DOHH2 (cell line): ENCODE data around the gene CEMIP.

ENCODE experiments used
- H3F3A ChIP-seq: fragments of 200-600 bp; sonication (generic), shearing (Covaris generic); 2 replicates; pipeline ENCODE4 v1.6.0; 2016; ENCODE audit warnings: antibody characterized with exemption, mild to moderate bottlenecking; ENCODE audit not compliant: control insufficient read depth, insufficient read depth
- H3K27ac ChIP-seq: fragments of 200-600 bp; sonication (generic); 2 replicates; pipeline ENCODE4 v1.5.1; 2014; ENCODE audit warnings: low read depth, mild to moderate bottlenecking, low read length, moderate library complexity
- H3K27me3 ChIP-seq: fragments of 200-600 bp; sonication (generic); 2 replicates; pipeline ENCODE4 v1.6.1; 2014; ENCODE audit warnings: mild to moderate bottlenecking, low read length, mixed read lengths; ENCODE audit not compliant: control insufficient read depth
- H3K36me3 ChIP-seq: fragments of 200-600 bp; sonication (generic); 2 replicates; pipeline ENCODE4 v1.6.1; 2014; ENCODE audit warnings: mild to moderate bottlenecking, low read length, moderate library complexity, mixed read lengths; ENCODE audit not compliant: control insufficient read depth
- H3K4me1 ChIP-seq: fragments of 200-600 bp; sonication (generic); 2 replicates; pipeline ENCODE4 v1.6.1; 2014; ENCODE audit warnings: mild to moderate bottlenecking, low read length, mixed read lengths; ENCODE audit not compliant: control insufficient read depth
- H3K4me2 ChIP-seq: fragments of 200-600 bp; sonication (generic); 2 replicates; pipeline ENCODE4 v1.6.0; 2014; ENCODE audit warnings: mild to moderate bottlenecking, low read length, moderate library complexity
- H3K4me3 ChIP-seq: fragments of 200-600 bp; sonication (generic); 2 replicates; pipeline ENCODE4 v1.5.1; 2014; ENCODE audit warnings: mild to moderate bottlenecking, low read length, mixed read lengths
- H3K79me2 ChIP-seq: fragments of 200-600 bp; sonication (generic); 2 replicates; pipeline ENCODE4 v1.6.1; 2014; ENCODE audit warnings: mild to moderate bottlenecking, low read length, mixed read lengths; ENCODE audit not compliant: control insufficient read depth
- H3K9me2 ChIP-seq: fragments of 200-600 bp; sonication (generic); replicated peaks from 2 replicates; pipeline ENCODE4 v1.6.1; 2014; ENCODE audit warnings: mild to moderate bottlenecking, low read length, mixed read lengths; ENCODE audit not compliant: control insufficient read depth
- H3K9me3 ChIP-seq: fragments of 200-600 bp; sonication (generic); 2 replicates; pipeline ENCODE4 v1.6.1; 2014; ENCODE audit warnings: antibody characterized with exemption, low read length, mixed read lengths; ENCODE audit not compliant: control insufficient read depth, insufficient read depth
- H4K20me1 ChIP-seq: fragments of 200-600 bp; sonication (generic); 2 replicates; pipeline ENCODE4 v1.6.0; 2014; ENCODE audit warnings: low read depth, mild to moderate bottlenecking, antibody characterized with exemption, low read length, moderate library complexity; ENCODE audit not compliant: control insufficient read depth, insufficient read depth
- CTCF ChIP-seq: fragments of 200-600 bp; sonication (generic); IDR thresholded peaks from one replicate; pipeline ENCODE4 v1.5.1; 2014; ENCODE audit warnings: antibody characterized with exemption, mild to moderate bottlenecking, low read depth, low read length; ENCODE audit not compliant: poor library complexity, severe bottlenecking
- EZH2phosphoT487 ChIP-seq: fragments of 200-600 bp; sonication (generic); IDR thresholded peaks from 2 replicates; pipeline ENCODE4 v1.6.1; 2017; ENCODE audit warnings: borderline replicate concordance, mild to moderate bottlenecking, antibody characterized with exemption, low read length, moderate library complexity, mixed read lengths

The CEMIP gene

DNA sequence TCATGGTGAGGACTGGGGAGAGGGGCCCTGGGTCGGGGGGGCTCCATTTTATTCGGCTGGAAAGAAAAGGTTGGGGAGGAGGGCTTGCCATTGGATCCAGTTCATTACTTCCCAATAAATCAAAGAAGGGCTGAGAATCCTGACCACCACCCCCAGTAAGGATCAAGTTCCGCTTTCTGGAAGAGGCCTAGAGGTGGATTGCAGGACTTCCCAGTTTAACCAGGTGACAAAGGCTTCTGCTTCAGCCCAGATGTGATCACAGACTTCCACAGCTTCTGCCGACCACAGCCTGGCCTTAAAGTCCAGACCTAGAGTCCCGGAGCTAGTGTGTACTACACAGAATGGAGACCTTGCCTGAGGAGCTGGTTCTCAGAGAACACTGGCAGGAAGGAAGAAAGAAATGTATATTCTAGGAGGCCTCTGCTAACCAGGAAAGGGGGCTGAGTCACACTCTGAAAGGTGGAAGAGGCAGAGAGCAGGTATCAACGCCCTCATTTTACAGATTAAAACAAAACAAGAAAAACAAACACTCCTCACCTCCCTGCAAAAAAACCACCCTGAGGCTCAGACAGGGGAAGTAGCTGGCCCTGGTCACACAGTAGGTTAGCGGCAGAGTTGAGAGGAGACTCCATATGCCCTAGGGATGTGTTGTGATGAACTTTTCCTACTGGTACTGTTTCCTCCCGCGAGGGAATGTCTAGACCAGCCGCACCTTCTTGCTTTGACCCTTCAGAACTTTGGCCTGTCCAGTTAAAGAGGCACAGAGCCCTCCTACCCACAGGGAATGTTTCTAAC, 1.1 kb upstream of the CEMIP start:
- Histone ChIP-seq H3K4me3 (no peak overlapping the region), H4K20me1 (no peaks in the 10 kb centered on the region), H3K4me1 (no peaks in the 10 kb centered on the region), H3K27ac (no peak overlapping the region), H3K4me2 (no peak overlapping the region), H3F3A (no peaks in the 10 kb centered on the region), H3K79me2 (no peaks in the 10 kb centered on the region), H3K9me3 (no peaks in the 10 kb centered on the region), H3K36me3 (no peaks in the 10 kb centered on the region), H3K27me3 (peaks cover 18% of the 10 kb centered on the region), H3K9me2 (no peaks in the 10 kb centered on the region)
- no peak for TF ChIP-seq EZH2phosphoT487
- no peak for TF ChIP-seq CTCF

GRCh38 chr15:80778621-80778963, 578 bp upstream of the CEMIP start:
- Histone ChIP-seq H3K4me1 (no peaks in the 10 kb centered on the region), H3K9me3 (no peaks in the 10 kb centered on the region), H3K79me2 (no peaks in the 10 kb centered on the region), H3K27ac (no peak overlapping the region), H3K36me3 (no peaks in the 10 kb centered on the region), H3K27me3 (peaks cover 23% of the 10 kb centered on the region), H4K20me1 (no peaks in the 10 kb centered on the region), H3K4me2 (no peak overlapping the region), H3K4me3 (no peak overlapping the region), H3F3A (no peaks in the 10 kb centered on the region), H3K9me2 (no peaks in the 10 kb centered on the region)
- TF ChIP-seq CTCF: no peak
- no peak for TF ChIP-seq EZH2phosphoT487

DNA sequence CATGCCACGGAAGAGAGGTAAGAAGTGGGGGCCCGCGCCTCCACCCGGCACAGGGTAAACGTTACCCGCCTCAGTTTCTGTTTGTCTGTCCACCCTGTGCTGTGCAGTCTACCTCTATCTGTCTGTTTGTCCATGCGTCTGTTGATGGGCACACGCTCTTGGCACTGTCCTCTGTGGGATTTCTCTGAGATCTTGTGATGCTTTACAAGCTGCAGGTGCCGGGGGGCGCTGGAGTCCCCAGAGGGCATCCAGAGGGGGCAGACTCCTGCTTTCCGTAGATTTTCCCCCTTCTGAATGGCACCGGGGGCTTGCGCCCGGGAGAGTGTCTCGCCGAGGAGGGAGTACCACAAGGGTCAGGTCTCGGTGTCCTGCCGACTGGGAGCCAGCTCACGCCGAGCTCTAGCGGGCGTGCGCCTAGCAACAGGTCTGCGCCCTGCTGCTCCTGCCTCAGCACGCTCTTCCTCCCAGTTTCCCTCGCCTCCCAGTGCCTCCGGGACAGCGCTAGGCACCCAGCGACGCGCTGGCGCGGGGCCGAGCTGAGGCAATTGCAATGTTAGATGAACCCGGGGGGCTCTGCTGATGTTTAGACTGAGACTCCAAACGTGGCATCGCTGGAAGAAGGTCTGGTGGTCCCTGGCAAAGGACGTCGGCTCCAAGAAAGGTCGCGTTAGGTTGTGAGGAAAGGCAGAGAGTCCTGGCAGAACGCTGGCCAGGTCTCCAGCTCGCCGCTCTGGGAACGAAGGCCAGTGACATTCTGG, 667 bp downstream of the CEMIP start:
- H4K20me1 ChIP-seq: no peaks in the 10 kb centered on the region
- peaks cover 32% of the 10 kb centered on the region for H3K27me3 ChIP-seq
- no peaks in the 10 kb centered on the region for H3F3A ChIP-seq
- no peak overlapping the region for H3K4me3 ChIP-seq
- no peaks in the 10 kb centered on the region for H3K4me1 ChIP-seq
- H3K4me2 ChIP-seq: no peak overlapping the region
- no peaks in the 10 kb centered on the region for H3K36me3 ChIP-seq
- no peak overlapping the region for H3K27ac ChIP-seq
- no peaks in the 10 kb centered on the region for H3K9me2 ChIP-seq
- H3K9me3 ChIP-seq: no peaks in the 10 kb centered on the region
- TF ChIP-seq CTCF (no peak), EZH2phosphoT487 (no peak)
- no peaks in the 10 kb centered on the region for H3K79me2 ChIP-seq
